HCT116 (cell line): ENCODE data around the gene VPS39. TPM values are rescaled to one million over a fixed set of nuclear protein-coding genes. Genes with fewer than 3 reads are reported as not detected.

Experiments
- ATAC-seq: fragments of 200-7000 bp; cut with Tn5 transposase; 2 replicates; pipeline ENCODE4 v1.9.1; 2020; ENCODE audit warnings: mild to moderate bottlenecking, moderate library complexity
- BruUV-seq: library from RNA; stranded (reverse); fragments of 400-500 nt; replicated peaks from 2 replicates; lab custom pipeline; 2021; lab: Mats Ljungman, UMichigan
- CTCF ChIA-PET: fragments of 300-600 bp; sonication (Branson Sonifier 250); formaldehyde crosslinking; loops from one replicate; lab custom pipeline; 2021; ENCODE audit warnings: antibody characterized with exemption; lab: Charles Lee
- POLR2A ChIA-PET: fragments of 300-600, 350-600 bp; sonication (Branson Sonifier 250); formaldehyde crosslinking; loops from one replicate; lab custom pipeline; 2021; ENCODE audit warnings: antibody characterized with exemption; lab: Charles Lee
- RAD21 ChIA-PET, 2 experiments: fragments of 300-600 bp; sonication (Branson Sonifier 250); formaldehyde crosslinking; loops; one replicate each; lab custom pipeline; 2023; ENCODE audit warnings: low total read pairs in 2 of 2; ENCODE audit not compliant: uncharacterized antibody in 2 of 2, unreplicated experiment in 2 of 2, low non-redundant PET in 1 of 2; lab: Charles Lee
- DNase-seq: peaks from one replicate; pipeline ENCODE4 v3.0.0-alpha.2; 2010; ENCODE audit warnings: low read depth, low spot score
- H2AFZ ChIP-seq: fragments of 200-600 bp; shearing (Covaris generic), sonication (generic); 2 replicates; pipeline ENCODE4 v1.6.1; 2017; ENCODE audit warnings: low read depth, mixed run types, mixed read lengths, antibody characterized with exemption, low read length; ENCODE audit not compliant: poor library complexity, severe bottlenecking
- H3K27ac ChIP-seq: 2 replicates; pipeline ENCODE4 v1.5.1; 2012; ENCODE audit warnings: low read depth, low read length
- H3K27me3 ChIP-seq: fragments of 200-600 bp; sonication (generic); 2 replicates; pipeline ENCODE4 v1.6.1; 2016; ENCODE audit warnings: mixed run types, low read length, mixed read lengths; ENCODE audit not compliant: insufficient read depth
- H3K36me3 ChIP-seq, 2 experiments: fragments of 200-500 bp in 1 of 2; fragments of 200-600 bp in 1 of 2; sonication (Bioruptor generic) in 1 of 2; sonication (generic) in 1 of 2; 2 replicates each; pipeline versions ENCODE4 v1.5.1 to v1.6.1; 2014 to 2016; ENCODE audit warnings: low read length in 2 of 2, inconsistent platforms in 1 of 2, mixed read lengths in 1 of 2, mixed run types in 1 of 2; ENCODE audit not compliant: insufficient read depth in 2 of 2, control insufficient read depth in 1 of 2
- H3K4me1 ChIP-seq, 2 experiments: fragments of 200-600 bp in 1 of 2; sonication (generic) in 1 of 2; 2 replicates each; pipeline versions ENCODE4 v1.5.1 to v1.6.1; 2012 to 2017; ENCODE audit warnings: low read length in 2 of 2, inconsistent platforms in 1 of 2, mild to moderate bottlenecking in 1 of 2, mixed read lengths in 1 of 2, mixed run types in 1 of 2, moderate library complexity in 1 of 2; ENCODE audit not compliant: insufficient read depth in 2 of 2, control insufficient read depth in 1 of 2
- H3K4me2 ChIP-seq: fragments of 200-600 bp; sonication (generic); 2 replicates; pipeline ENCODE4 v1.6.1; 2017; ENCODE audit warnings: mixed run types, low read length, mixed read lengths
- H3K4me3 ChIP-seq, 2 experiments: fragments of 200-600 bp in 1 of 2; sonication (generic) in 1 of 2; replicated peaks in 1 of 2; 2 replicates each; pipeline ENCODE4 v1.5.1; 2011 to 2016; ENCODE audit warnings: low read length in 2 of 2, control low read depth in 1 of 2, low read depth in 1 of 2, mild to moderate bottlenecking in 1 of 2, mixed read lengths in 1 of 2, mixed run types in 1 of 2
- H3K79me2 ChIP-seq: fragments of 200-600 bp; sonication (generic); 2 replicates; pipeline ENCODE4 v1.6.1; 2017; ENCODE audit warnings: mild to moderate bottlenecking, mixed run types, low read length, moderate library complexity, mixed read lengths; ENCODE audit not compliant: insufficient read depth
- H3K9ac ChIP-seq: fragments of 200-600 bp; sonication (generic); 2 replicates; pipeline ENCODE4 v1.6.1; 2016; ENCODE audit warnings: low read length, mixed read lengths
- H3K9me2 ChIP-seq: fragments of 200-600 bp; sonication (generic), shearing (Covaris generic); 2 replicates; pipeline ENCODE4 v1.6.1; 2017; ENCODE audit warnings: mixed run types, mild to moderate bottlenecking, moderate library complexity; ENCODE audit not compliant: insufficient read depth
- H3K9me3 ChIP-seq, 2 experiments: fragments of 200-500 bp in 1 of 2; fragments of 200-600 bp in 1 of 2; sonication (Bioruptor generic) in 1 of 2; sonication (generic) in 1 of 2; 2 replicates each; pipeline ENCODE4 v1.6.1; 2014 to 2017; ENCODE audit warnings: low read length in 2 of 2, mixed read lengths in 2 of 2, inconsistent platforms in 1 of 2, low read depth in 1 of 2, mild to moderate bottlenecking in 1 of 2, mixed run types in 1 of 2, moderate library complexity in 1 of 2; ENCODE audit not compliant: control insufficient read depth in 1 of 2, insufficient read depth in 1 of 2
- H4K20me1 ChIP-seq: fragments of 200-600 bp; sonication (generic), shearing (Covaris generic); 2 replicates; pipeline ENCODE4 v1.6.1; 2017; ENCODE audit warnings: mixed run types, mild to moderate bottlenecking, moderate library complexity; ENCODE audit not compliant: insufficient read depth
- CBX3 ChIP-seq: IDR thresholded peaks from 2 replicates; pipeline ENCODE4 v1.6.1; 2012; ENCODE audit warnings: low read depth
- EGR1 ChIP-seq: IDR thresholded peaks from 2 replicates; pipeline ENCODE4 v1.6.1; 2012; ENCODE audit warnings: low read depth
- ELF1 ChIP-seq: IDR thresholded peaks from 2 replicates; pipeline ENCODE4 v1.6.1; 2012; ENCODE audit warnings: low read depth, borderline replicate concordance
- EZH2 ChIP-seq: fragments of 200-600 bp; sonication (generic); IDR thresholded peaks from 2 replicates; pipeline ENCODE4 v1.6.1; 2017; ENCODE audit warnings: antibody characterized with exemption, mixed run types
- EZH2phosphoT487 ChIP-seq: fragments of 200-600 bp; IDR thresholded peaks from 2 replicates; pipeline ENCODE4 v1.6.1; 2018; ENCODE audit warnings: antibody characterized with exemption, borderline replicate concordance
- FOSL1 ChIP-seq: IDR thresholded peaks from 2 replicates; pipeline ENCODE4 v1.6.1; 2012; ENCODE audit warnings: low read depth
- JUND ChIP-seq: IDR thresholded peaks from 2 replicates; pipeline ENCODE4 v1.6.1; 2012
- POLR2A ChIP-seq: IDR thresholded peaks from 2 replicates; pipeline ENCODE4 v1.7.0; 2011; ENCODE audit warnings: borderline replicate concordance; ENCODE audit not compliant: insufficient read depth, insufficient read length; ENCODE audit errors: extremely low read depth
- POLR2AphosphoS5 ChIP-seq: IDR thresholded peaks from 2 replicates; pipeline ENCODE4 v1.6.1; 2011; ENCODE audit warnings: mild to moderate bottlenecking, low read depth, low read length, moderate library complexity
- RAD21 ChIP-seq: IDR thresholded peaks from 2 replicates; pipeline ENCODE4 v1.6.1; 2012; ENCODE audit warnings: low read depth, mild to moderate bottlenecking
- SP1 ChIP-seq: IDR thresholded peaks from 2 replicates; pipeline ENCODE4 v1.6.1; 2012; ENCODE audit warnings: low read depth
- SRF ChIP-seq: IDR thresholded peaks from 2 replicates; pipeline ENCODE4 v1.6.1; 2012; ENCODE audit warnings: low read depth
- TCF7L2 ChIP-seq: IDR thresholded peaks from 2 replicates; pipeline ENCODE4 v1.7.0; 2011; ENCODE audit warnings: borderline replicate concordance, inconsistent platforms; ENCODE audit not compliant: insufficient read depth, insufficient read length; ENCODE audit errors: extremely low read depth
- ZFX ChIP-seq: fragments of 450-650 bp; IDR thresholded peaks from 2 replicates; pipeline ENCODE4 v1.6.1; 2017
- ZNF274 ChIP-seq: fragments of 200-500 bp; sonication (Bioruptor generic); IDR thresholded peaks from 2 replicates; pipeline ENCODE4 v1.6.1; 2014; ENCODE audit warnings: mild to moderate bottlenecking, low read depth, low read length, inconsistent platforms
- intact Hi-C: fragments of 100-400 bp; cut with micrococcal nuclease; formaldehyde crosslinking; loops from 2 replicates; pipeline ENCODE4 v1.10.0; 2022
- total RNA-seq: library from RNA; stranded (reverse); gene quantifications from one replicate; pipeline ENCODE4 v1.2.1, GENCODE V29; 2021; ENCODE audit not compliant: unreplicated experiment
- TF ChIP-seq, protein P1 (sequence below), 3 experiments: fragments of 200-600 bp in 1 of 3; sonication (generic) in 1 of 3; IDR thresholded peaks in 2 of 3; conservative IDR thresholded peaks in 1 of 3; 2 replicates each; pipeline ENCODE4 v1.5.1; 2012 to 2017; ENCODE audit warnings: low read depth in 2 of 3, low read length in 2 of 3, antibody characterized with exemption in 1 of 3, borderline replicate concordance in 1 of 3, control low read depth in 1 of 3, mild to moderate bottlenecking in 1 of 3, mixed read lengths in 1 of 3, mixed run types in 1 of 3, moderate library complexity in 1 of 3; ENCODE audit not compliant: insufficient read depth in 1 of 3
- TF ChIP-seq, protein P2 (sequence below): IDR thresholded peaks from 2 replicates; pipeline ENCODE4 v1.6.1; 2012; ENCODE audit warnings: low read depth
- TF ChIP-seq, protein P3 (sequence below): IDR thresholded peaks from 2 replicates; pipeline ENCODE4 v1.6.1; 2012
- TF ChIP-seq, protein P4 (sequence below): IDR thresholded peaks from 2 replicates; pipeline ENCODE4 v1.6.1; 2012

VPS39 gene
- total RNA-seq, 1 experiment from 2014 or later, result 40.1 TPM

DNA sequence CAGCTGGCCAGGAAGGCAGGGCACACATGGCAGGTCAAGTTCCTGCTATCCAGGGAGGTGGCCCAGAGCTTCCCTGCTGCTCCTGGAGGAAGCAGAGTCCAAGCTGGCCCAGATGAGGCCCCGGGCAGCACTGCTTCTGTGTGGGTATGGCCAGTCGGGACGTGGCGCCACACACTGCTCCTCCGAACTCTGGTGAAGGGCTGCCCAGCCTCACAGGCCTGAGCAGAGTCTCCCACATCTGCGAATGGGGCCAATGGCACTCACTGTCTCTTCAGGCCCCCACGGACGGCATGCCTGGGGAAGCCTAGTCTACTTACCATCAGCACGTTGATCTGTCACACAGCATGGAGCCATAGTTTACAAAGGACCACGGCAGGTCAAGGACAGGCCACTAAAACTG, 49.2 kb downstream of the VPS39 start:
- Histone ChIP-seq H3K27ac (no peak overlapping the region), H3K9me3 (no peaks in the 10 kb centered on the region), H4K20me1 (no peaks in the 10 kb centered on the region), H3K79me2 (no peaks in the 10 kb centered on the region), H3K4me2 (no peak overlapping the region), H3K36me3 (peaks cover 21 to 30% of the 10 kb centered on the region in 2 experiments; a peak in 3 of 4 replicates), H3K4me1 (peaks cover 5 to 19% of the 10 kb centered on the region in 2 experiments; a peak in 2 of 4 replicates), H3K4me3 (no peak overlapping the region), H2AFZ (no peak overlapping the region), H3K9ac (no peak overlapping the region), H3K9me2 (no peaks in the 10 kb centered on the region), H3K27me3 (no peaks in the 10 kb centered on the region)
- TF ChIP-seq JUND (no peak), EZH2phosphoT487 (no peak), ZFX (no peak), EGR1 (no peak), FOSL1 (no peak), EZH2 (no peak), POLR2A (no peak), SRF (no peak), ELF1 (no peak), RAD21 (no peak), ZNF274 (no peak), TCF7L2 (no peak), CBX3 (no peak), POLR2AphosphoS5 (no peak), SP1 (no peak)
- TF ChIP-seq, protein P1, sequence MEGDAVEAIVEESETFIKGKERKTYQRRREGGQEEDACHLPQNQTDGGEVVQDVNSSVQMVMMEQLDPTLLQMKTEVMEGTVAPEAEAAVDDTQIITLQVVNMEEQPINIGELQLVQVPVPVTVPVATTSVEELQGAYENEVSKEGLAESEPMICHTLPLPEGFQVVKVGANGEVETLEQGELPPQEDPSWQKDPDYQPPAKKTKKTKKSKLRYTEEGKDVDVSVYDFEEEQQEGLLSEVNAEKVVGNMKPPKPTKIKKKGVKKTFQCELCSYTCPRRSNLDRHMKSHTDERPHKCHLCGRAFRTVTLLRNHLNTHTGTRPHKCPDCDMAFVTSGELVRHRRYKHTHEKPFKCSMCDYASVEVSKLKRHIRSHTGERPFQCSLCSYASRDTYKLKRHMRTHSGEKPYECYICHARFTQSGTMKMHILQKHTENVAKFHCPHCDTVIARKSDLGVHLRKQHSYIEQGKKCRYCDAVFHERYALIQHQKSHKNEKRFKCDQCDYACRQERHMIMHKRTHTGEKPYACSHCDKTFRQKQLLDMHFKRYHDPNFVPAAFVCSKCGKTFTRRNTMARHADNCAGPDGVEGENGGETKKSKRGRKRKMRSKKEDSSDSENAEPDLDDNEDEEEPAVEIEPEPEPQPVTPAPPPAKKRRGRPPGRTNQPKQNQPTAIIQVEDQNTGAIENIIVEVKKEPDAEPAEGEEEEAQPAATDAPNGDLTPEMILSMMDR (IDR thresholded peaks at IDR 0.05 in 2 of 3, conservative IDR thresholded peaks at IDR 0.05 in 1 of 3; ENCODE audit: borderline replicate concordance in 1 of 3, insufficient read depth in 1 of 3, low read depth in 2 of 3, low read length in 2 of 3), result no peak
- TF ChIP-seq, protein P2, sequence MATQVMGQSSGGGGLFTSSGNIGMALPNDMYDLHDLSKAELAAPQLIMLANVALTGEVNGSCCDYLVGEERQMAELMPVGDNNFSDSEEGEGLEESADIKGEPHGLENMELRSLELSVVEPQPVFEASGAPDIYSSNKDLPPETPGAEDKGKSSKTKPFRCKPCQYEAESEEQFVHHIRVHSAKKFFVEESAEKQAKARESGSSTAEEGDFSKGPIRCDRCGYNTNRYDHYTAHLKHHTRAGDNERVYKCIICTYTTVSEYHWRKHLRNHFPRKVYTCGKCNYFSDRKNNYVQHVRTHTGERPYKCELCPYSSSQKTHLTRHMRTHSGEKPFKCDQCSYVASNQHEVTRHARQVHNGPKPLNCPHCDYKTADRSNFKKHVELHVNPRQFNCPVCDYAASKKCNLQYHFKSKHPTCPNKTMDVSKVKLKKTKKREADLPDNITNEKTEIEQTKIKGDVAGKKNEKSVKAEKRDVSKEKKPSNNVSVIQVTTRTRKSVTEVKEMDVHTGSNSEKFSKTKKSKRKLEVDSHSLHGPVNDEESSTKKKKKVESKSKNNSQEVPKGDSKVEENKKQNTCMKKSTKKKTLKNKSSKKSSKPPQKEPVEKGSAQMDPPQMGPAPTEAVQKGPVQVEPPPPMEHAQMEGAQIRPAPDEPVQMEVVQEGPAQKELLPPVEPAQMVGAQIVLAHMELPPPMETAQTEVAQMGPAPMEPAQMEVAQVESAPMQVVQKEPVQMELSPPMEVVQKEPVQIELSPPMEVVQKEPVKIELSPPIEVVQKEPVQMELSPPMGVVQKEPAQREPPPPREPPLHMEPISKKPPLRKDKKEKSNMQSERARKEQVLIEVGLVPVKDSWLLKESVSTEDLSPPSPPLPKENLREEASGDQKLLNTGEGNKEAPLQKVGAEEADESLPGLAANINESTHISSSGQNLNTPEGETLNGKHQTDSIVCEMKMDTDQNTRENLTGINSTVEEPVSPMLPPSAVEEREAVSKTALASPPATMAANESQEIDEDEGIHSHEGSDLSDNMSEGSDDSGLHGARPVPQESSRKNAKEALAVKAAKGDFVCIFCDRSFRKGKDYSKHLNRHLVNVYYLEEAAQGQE, result no peak
- TF ChIP-seq, protein P3, sequence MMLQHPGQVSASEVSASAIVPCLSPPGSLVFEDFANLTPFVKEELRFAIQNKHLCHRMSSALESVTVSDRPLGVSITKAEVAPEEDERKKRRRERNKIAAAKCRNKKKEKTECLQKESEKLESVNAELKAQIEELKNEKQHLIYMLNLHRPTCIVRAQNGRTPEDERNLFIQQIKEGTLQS, result no peak
- TF ChIP-seq, protein P4, sequence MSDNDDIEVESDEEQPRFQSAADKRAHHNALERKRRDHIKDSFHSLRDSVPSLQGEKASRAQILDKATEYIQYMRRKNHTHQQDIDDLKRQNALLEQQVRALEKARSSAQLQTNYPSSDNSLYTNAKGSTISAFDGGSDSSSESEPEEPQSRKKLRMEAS, result no peak
- RAD21 ChIA-PET, result no interaction called here
- BruUV-seq, result no TSS peak
- CTCF ChIA-PET, result no interaction called here
- DNase-seq (no peak), ATAC-seq (no peak)
- POLR2A ChIA-PET, result no interaction called here
- intact Hi-C loops, result no loop called here
